GM23338 (cell line): ENCODE results near the gene CCN6. TPM values are rescaled to one million over a fixed set of nuclear protein-coding genes. Genes with fewer than 3 reads are reported as not detected.

Experiments
- ATAC-seq: fragments of 200-7000 bp; cut with Tn5 transposase; 3 replicates; pipeline ENCODE4 v1.9.1; 2020
- DNase-seq: peaks from one replicate; pipeline ENCODE4 v3.0.0-alpha.2; 2015; ENCODE audit warnings: low spot score
- H2AFZ ChIP-seq: fragments of 200-600 bp; sonication (generic); 2 replicates; pipeline ENCODE4 v1.8.0; 2016; ENCODE audit warnings: antibody characterized with exemption, mild to moderate bottlenecking, moderate library complexity
- H3F3A ChIP-seq: fragments of 200-600 bp; sonication (generic); replicated peaks from 2 replicates; pipeline ENCODE4 v1.8.0; 2017; ENCODE audit warnings: antibody characterized with exemption, mixed run types, low read depth
- H3K27ac ChIP-seq: fragments of 200-600 bp; sonication (generic); 2 replicates; pipeline ENCODE4 v1.6.1; 2016; ENCODE audit warnings: low read depth
- H3K27me3 ChIP-seq: fragments of 200-600 bp; sonication (generic); 2 replicates; pipeline ENCODE4 v1.8.0; 2016; ENCODE audit warnings: mild to moderate bottlenecking, mixed run types, moderate library complexity; ENCODE audit not compliant: insufficient read depth
- H3K36me3 ChIP-seq: fragments of 200-600 bp; sonication (generic); 2 replicates; pipeline ENCODE4 v1.8.0; 2016; ENCODE audit warnings: mild to moderate bottlenecking; ENCODE audit not compliant: insufficient read depth
- H3K4me1 ChIP-seq: fragments of 200-600 bp; sonication (generic); 2 replicates; pipeline ENCODE4 v1.8.0; 2016; ENCODE audit warnings: mild to moderate bottlenecking, moderate library complexity; ENCODE audit not compliant: insufficient read depth
- H3K4me2 ChIP-seq: fragments of 200-600 bp; sonication (generic); 2 replicates; pipeline ENCODE4 v1.7.1; 2017; ENCODE audit warnings: mixed run types
- H3K4me3 ChIP-seq: fragments of 200-600 bp; sonication (generic); 2 replicates; pipeline ENCODE4 v1.6.1; 2016; ENCODE audit warnings: mixed run types
- H3K79me2 ChIP-seq: fragments of 200-600 bp; sonication (generic); replicated peaks from 2 replicates; pipeline ENCODE4 v1.8.0; 2017; ENCODE audit warnings: mild to moderate bottlenecking; ENCODE audit not compliant: insufficient read depth
- H3K9me2 ChIP-seq: fragments of 200-600 bp; sonication (generic); 2 replicates; pipeline ENCODE4 v1.8.0; 2017; ENCODE audit not compliant: insufficient read depth
- H4K20me1 ChIP-seq: fragments of 200-600 bp; sonication (generic); replicated peaks from 2 replicates; pipeline ENCODE4 v1.8.0; 2017; ENCODE audit warnings: mild to moderate bottlenecking; ENCODE audit not compliant: insufficient read depth
- H3K27ac Mint-ChIP-seq: 2 replicates; pipeline ENCODE4 v1.8.0; 2020; ENCODE audit warnings: inconsistent platforms, mild to moderate bottlenecking, moderate library complexity, mixed read lengths
- H3K27me3 Mint-ChIP-seq: 3 replicates; pipeline ENCODE4 v1.8.0; 2022; ENCODE audit warnings: low read depth, mild to moderate bottlenecking, moderate library complexity, mixed read lengths, inconsistent platforms; ENCODE audit not compliant: insufficient read depth, poor library complexity
- H3K36me3 Mint-ChIP-seq: 3 replicates; pipeline ENCODE4 v1.8.0; 2021; ENCODE audit warnings: low read depth, mild to moderate bottlenecking, inconsistent platforms, moderate library complexity, mixed read lengths
- H3K4me1 Mint-ChIP-seq: 3 replicates; pipeline ENCODE4 v1.8.0; 2020; ENCODE audit warnings: mild to moderate bottlenecking, inconsistent platforms, mixed read lengths
- H3K4me3 Mint-ChIP-seq: 3 replicates; pipeline ENCODE4 v1.8.0; 2021; ENCODE audit warnings: moderate library complexity, mild to moderate bottlenecking, inconsistent platforms, mixed read lengths
- H3K9me3 Mint-ChIP-seq: 3 replicates; pipeline ENCODE4 v1.8.0; 2020; ENCODE audit warnings: moderate library complexity, mild to moderate bottlenecking, inconsistent platforms, mixed read lengths
- CREB1 ChIP-seq: fragments of 250-450 bp; sonication (Bioruptor Pico); IDR thresholded peaks from 2 replicates; pipeline ENCODE4 v1.5.0; 2020; ENCODE audit warnings: low read depth, mild to moderate bottlenecking, moderate library complexity
- EZH2 ChIP-seq: fragments of 200-600 bp; sonication (generic); IDR thresholded peaks from one replicate; pipeline ENCODE4 v1.8.0; 2017; ENCODE audit warnings: antibody characterized with exemption, mild to moderate bottlenecking, low read depth; ENCODE audit not compliant: unreplicated experiment
- NANOG ChIP-seq: IDR thresholded peaks from 2 replicates; pipeline ENCODE4 v1.6.1; 2016; ENCODE audit warnings: antibody characterized with exemption, borderline replicate concordance
- REST ChIP-seq: IDR thresholded peaks from one replicate; pipeline ENCODE4 v1.6.1; 2018; ENCODE audit warnings: antibody characterized with exemption; ENCODE audit not compliant: unreplicated experiment
- polyA plus RNA-seq: library from polyadenylated mRNA; unstranded; fragments of >200 nt; fragmentation: Nextera tagmentation; extraction: Ambion mirVana; gene quantifications from 2 replicates; pipeline ENCODE4 v1.2.1, GENCODE V29; 2016
- total RNA-seq: library from RNA; depleted of rRNA; stranded (reverse); fragments of >200 nt; shearing (Covaris generic); gene quantifications from 2 replicates; pipeline ENCODE4 v1.2.3, GENCODE V29; 2014
- TF ChIP-seq, protein P1 (sequence below): IDR thresholded peaks from 2 replicates; pipeline ENCODE4 v1.6.1; 2016; ENCODE audit warnings: antibody characterized with exemption
- TF ChIP-seq, protein P2 (sequence below), 2 experiments: fragments of 200-600 bp in 1 of 2; sonication (generic) in 1 of 2; conservative IDR thresholded peaks; 2 replicates each; pipeline versions ENCODE4 v1.5.1 to v1.6.1; 2016 to 2017; ENCODE audit warnings: antibody characterized with exemption in 2 of 2, low read depth in 2 of 2, mild to moderate bottlenecking in 2 of 2, moderate library complexity in 1 of 2

Gene CCN6
- total and polyA plus RNA-seq, 2 experiments from 2014 or later = 0.65 TPM; not detected in 1

GRCh38 chr6:112058243-112059032, 4.5 kb downstream of the CCN6 start (continued):
- TF ChIP-seq, protein P1, sequence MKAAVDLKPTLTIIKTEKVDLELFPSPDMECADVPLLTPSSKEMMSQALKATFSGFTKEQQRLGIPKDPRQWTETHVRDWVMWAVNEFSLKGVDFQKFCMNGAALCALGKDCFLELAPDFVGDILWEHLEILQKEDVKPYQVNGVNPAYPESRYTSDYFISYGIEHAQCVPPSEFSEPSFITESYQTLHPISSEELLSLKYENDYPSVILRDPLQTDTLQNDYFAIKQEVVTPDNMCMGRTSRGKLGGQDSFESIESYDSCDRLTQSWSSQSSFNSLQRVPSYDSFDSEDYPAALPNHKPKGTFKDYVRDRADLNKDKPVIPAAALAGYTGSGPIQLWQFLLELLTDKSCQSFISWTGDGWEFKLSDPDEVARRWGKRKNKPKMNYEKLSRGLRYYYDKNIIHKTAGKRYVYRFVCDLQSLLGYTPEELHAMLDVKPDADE = no peak
- TF ChIP-seq CREB1 (no peak), EZH2 (no peak), REST (no peak)
- TF ChIP-seq, protein P2, sequence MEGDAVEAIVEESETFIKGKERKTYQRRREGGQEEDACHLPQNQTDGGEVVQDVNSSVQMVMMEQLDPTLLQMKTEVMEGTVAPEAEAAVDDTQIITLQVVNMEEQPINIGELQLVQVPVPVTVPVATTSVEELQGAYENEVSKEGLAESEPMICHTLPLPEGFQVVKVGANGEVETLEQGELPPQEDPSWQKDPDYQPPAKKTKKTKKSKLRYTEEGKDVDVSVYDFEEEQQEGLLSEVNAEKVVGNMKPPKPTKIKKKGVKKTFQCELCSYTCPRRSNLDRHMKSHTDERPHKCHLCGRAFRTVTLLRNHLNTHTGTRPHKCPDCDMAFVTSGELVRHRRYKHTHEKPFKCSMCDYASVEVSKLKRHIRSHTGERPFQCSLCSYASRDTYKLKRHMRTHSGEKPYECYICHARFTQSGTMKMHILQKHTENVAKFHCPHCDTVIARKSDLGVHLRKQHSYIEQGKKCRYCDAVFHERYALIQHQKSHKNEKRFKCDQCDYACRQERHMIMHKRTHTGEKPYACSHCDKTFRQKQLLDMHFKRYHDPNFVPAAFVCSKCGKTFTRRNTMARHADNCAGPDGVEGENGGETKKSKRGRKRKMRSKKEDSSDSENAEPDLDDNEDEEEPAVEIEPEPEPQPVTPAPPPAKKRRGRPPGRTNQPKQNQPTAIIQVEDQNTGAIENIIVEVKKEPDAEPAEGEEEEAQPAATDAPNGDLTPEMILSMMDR (conservative IDR thresholded peaks at IDR 0.05; ENCODE audit: low read depth in 2 of 2) = no peak

DNA sequence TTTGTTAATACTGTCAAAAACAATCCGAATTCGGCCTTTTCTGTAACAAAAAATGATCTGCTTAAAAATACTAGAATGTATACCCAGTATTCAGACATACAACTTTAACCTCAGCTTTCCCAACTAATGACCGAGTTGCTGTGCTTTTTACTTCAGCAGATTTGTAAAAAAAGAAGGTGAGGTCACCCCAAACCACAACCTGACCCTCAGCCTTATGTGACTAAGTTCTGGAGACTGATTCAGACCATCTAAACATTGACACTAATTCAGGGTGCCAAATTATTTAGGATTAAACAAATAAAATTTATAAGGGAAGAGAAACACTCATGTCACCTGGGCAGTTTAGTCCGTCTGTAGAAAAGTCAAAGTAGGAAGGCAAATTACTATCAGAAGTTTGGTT, 7.7 kb downstream of the CCN6 start:
- DNase-seq = no peak
- no peaks in the 10 kb centered on the region for H3K27me3 ChIP-seq
- TF ChIP-seq, protein P2 (conservative IDR thresholded peaks at IDR 0.05; ENCODE audit: low read depth in 2 of 2) = no peak
- TF ChIP-seq, protein P1 = no peak
- TF ChIP-seq NANOG = no peak

More for the DNA sequence above, 7.7 kb downstream of the CCN6 start:
- no peaks in the 10 kb centered on the region for H3K36me3 Mint-ChIP-seq
- no peaks in the 10 kb centered on the region for H4K20me1 ChIP-seq
- 0 out of 2 replicates have a peak, but pooled peaks cover 4% of the 10 kb centered on the region for H3K9me2 ChIP-seq
- no peak overlapping the region for H3K27ac Mint-ChIP-seq
- no peak overlapping the region for H3K4me2 ChIP-seq
- ATAC-seq = no peak
- H3K27ac ChIP-seq = no peak overlapping the region
- no peaks in the 10 kb centered on the region for H3K27me3 Mint-ChIP-seq
- H3K4me1 ChIP-seq = no peaks in the 10 kb centered on the region
- H3K4me3 ChIP-seq = no peak overlapping the region
- H3K9me3 Mint-ChIP-seq = no peaks in the 10 kb centered on the region
- no peak overlapping the region for H2AFZ ChIP-seq
- H3F3A ChIP-seq = no peaks in the 10 kb centered on the region
- no peak overlapping the region for H3K4me3 Mint-ChIP-seq
- H3K4me1 Mint-ChIP-seq = no peaks in the 10 kb centered on the region
- H3K36me3 ChIP-seq = no peaks in the 10 kb centered on the region
- no peaks in the 10 kb centered on the region for H3K79me2 ChIP-seq
